IPS DF 6.9 (cell line): Measurements from ENCODE around the gene ACAP2.
A peak's percentile ranks its signal among the peaks of the same experiment; 100 is the strongest.

Source experiments
- DNase-seq: peaks from one replicate; pipeline ENCODE4 v3.0.0-alpha.2; 2013; ENCODE audit warnings: low read depth, low spot score
- H3K27ac ChIP-seq: one replicate; pipeline ENCODE4 v1.5.1; 2013; ENCODE audit warnings: low read length, control low read depth
- H3K27me3 ChIP-seq: 2 replicates; pipeline ENCODE4 v1.6.1; 2013; ENCODE audit warnings: mild to moderate bottlenecking, low read length; ENCODE audit not compliant: control insufficient read depth, insufficient read depth
- H3K36me3 ChIP-seq: 2 replicates; pipeline ENCODE4 v1.6.1; 2013; ENCODE audit warnings: low read length; ENCODE audit not compliant: control insufficient read depth, insufficient read depth
- H3K4me1 ChIP-seq: 2 replicates; pipeline ENCODE4 v1.6.1; 2013; ENCODE audit warnings: low read length; ENCODE audit not compliant: control insufficient read depth, insufficient read depth
- H3K4me3 ChIP-seq: 2 replicates; pipeline ENCODE4 v1.5.1; 2013; ENCODE audit warnings: mild to moderate bottlenecking, low read length
- H3K9me3 ChIP-seq: 2 replicates; pipeline ENCODE4 v1.6.1; 2013; ENCODE audit warnings: low read length, inconsistent platforms; ENCODE audit not compliant: control insufficient read depth, insufficient read depth
- WGBS: extraction: QIAGEN DNeasy Blood & Tissue Kit; methylation state at CpG from one replicate; pipeline ENCODE4 v1.1.7; 2013; ENCODE audit warnings: mixed read lengths, missing lambda C conversion rate; ENCODE audit not compliant: insufficient read length, insufficient coverage; 5-methylcytosine and 5-hydroxymethylcytosine counted together

The ACAP2 gene

GRCh38 chr3:195270079-195270816 lies 172.6 kb downstream of the ACAP2 start:
- peak overlapping the region; percentile 100; the same call in 1 of the 2 replicates for H3K4me3 ChIP-seq
- H3K4me1 ChIP-seq, result peaks cover 5% of the 10 kb centered on the region
- H3K27me3 ChIP-seq, result no peaks in the 10 kb centered on the region
- no peaks in the 10 kb centered on the region for H3K9me3 ChIP-seq
- WGBS, result no CpG with 5 or more reads among the region's 52 CpGs
- H3K36me3 ChIP-seq, result peaks cover 3% of the 10 kb centered on the region; the same call in 1 of the 2 replicates
- H3K27ac ChIP-seq, result no peak overlapping the region
- DNase-seq, result no peak

DNA sequence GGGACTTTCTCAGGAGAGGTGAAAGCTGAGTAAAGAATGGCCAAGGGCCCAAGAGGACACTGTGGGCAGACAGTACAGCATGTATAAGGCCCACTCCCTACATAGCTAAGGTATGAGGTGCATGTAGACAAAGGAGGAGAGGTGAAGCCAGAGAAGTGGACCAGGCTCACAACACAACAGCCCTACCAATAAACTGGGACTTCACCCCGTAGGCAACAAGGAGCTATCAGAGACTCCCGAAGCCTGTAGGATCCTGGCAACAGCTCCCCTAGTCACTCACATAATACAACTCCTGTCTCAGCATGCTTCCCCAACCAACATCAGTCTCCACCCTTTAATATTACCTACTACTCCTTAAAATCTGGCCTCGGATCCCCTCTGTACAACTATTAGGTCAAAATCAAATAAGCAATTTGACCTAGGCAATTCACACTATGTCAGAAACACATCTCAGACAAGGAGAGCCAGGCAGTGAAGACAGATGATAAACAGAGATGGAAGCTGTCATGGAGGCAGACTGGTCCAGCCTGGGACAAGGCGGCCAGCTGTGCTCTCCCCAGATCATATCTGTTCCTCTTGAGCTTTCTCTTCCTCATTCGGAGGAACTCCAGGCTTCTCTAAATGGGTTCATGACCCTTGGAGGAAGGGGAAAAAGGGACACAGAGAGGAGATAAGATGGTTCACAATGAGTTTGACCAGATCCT lies 173.3 kb downstream of the ACAP2 start:
- Histone ChIP-seq H3K4me3 (peak overlapping the region; percentile 100; the same call in 1 of the 2 replicates), H3K27ac (no peak overlapping the region), H3K36me3 (peaks cover 3% of the 10 kb centered on the region; the same call in 1 of the 2 replicates), H3K27me3 (no peaks in the 10 kb centered on the region), H3K9me3 (no peaks in the 10 kb centered on the region), H3K4me1 (peaks cover 5% of the 10 kb centered on the region)
- DNase-seq, result no peak
- 100% methylated on average over 1 of the region's 5 CpGs for WGBS

GRCh38 chr3:195268576-195269309 lies 174.1 kb downstream of the ACAP2 start:
- WGBS, result no CpG with 5 or more reads among the region's 11 CpGs
- Histone ChIP-seq H3K4me1 (peaks cover 5% of the 10 kb centered on the region), H3K4me3 (no peak overlapping the region), H3K36me3 (peaks cover 3% of the 10 kb centered on the region; the same call in 1 of the 2 replicates), H3K27ac (no peak overlapping the region), H3K9me3 (no peaks in the 10 kb centered on the region), H3K27me3 (no peaks in the 10 kb centered on the region)
- no peak for DNase-seq

DNA sequence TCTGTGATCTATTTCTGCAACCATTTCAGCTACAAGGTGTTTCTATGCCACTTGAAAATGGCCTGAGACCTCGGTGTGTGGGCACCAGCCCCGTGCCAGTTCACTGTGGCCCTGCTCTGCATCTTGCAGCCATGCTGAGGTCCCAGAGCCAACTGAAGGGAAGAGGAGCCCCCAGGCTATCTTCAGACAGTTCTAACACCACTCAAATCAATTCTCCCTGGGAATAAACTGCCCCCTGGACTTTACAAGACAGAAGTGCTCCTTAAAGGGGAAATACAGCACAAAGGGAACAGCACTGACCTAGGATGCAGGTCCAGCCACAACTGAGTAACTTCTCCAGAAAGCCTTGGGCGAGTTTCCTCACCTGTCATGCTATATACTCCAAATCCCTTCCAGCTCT lies 175.7 kb downstream of the ACAP2 start:
- H3K36me3 ChIP-seq, result peaks cover 3% of the 10 kb centered on the region; the same call in 1 of the 2 replicates
- H3K9me3 ChIP-seq, result no peaks in the 10 kb centered on the region
- no CpG with 5 or more reads among the region's 3 CpGs for WGBS
- H3K4me3 ChIP-seq, result no peak overlapping the region
- H3K4me1 ChIP-seq, result peaks cover 5% of the 10 kb centered on the region
- H3K27me3 ChIP-seq, result no peaks in the 10 kb centered on the region
- H3K27ac ChIP-seq, result no peak overlapping the region
- no peak for DNase-seq

DNA sequence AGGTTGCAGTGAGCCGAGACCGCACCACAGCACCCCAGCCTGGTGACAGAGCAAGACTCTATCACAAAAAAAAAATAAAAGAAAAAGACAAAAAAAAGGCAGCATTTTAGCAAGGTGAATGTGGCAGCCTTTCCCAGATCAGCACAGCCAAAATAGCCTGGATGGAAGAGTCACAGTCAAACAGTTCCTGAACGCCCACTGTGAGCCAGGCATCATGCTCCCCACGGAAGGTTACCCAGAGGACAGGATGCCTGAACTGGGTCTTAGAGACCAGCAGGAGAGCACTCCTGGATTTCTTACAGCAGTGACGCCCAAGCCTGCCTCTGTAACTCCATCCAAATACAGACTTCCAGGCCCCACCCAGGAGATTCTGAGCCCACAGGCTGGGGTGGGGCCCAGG lies 176.4 kb downstream of the ACAP2 start:
- no peak for DNase-seq
- H3K4me1 ChIP-seq, result peaks cover 5% of the 10 kb centered on the region
- no CpG with 5 or more reads among the region's 5 CpGs for whole genome bisulfite sequencing

GRCh38 chr3:195265363-195265976 lies 177.3 kb downstream of the ACAP2 start:
- no CpG with 5 or more reads among the region's 13 CpGs for WGBS

More for the DNA sequence above, 176.4 kb downstream of the ACAP2 start:
- Histone ChIP-seq H3K27ac (no peak overlapping the region), H3K4me3 (no peak overlapping the region), H3K9me3 (no peaks in the 10 kb centered on the region), H3K36me3 (peaks cover 3% of the 10 kb centered on the region; the same call in 1 of the 2 replicates), H3K27me3 (no peaks in the 10 kb centered on the region)

GRCh38 chr3:195263925-195264600 lies 178.8 kb downstream of the ACAP2 start:
- Histone ChIP-seq H3K4me1 (peaks cover 3% of the 10 kb centered on the region), H3K36me3 (peaks cover 3% of the 10 kb centered on the region; the same call in 1 of the 2 replicates), H3K4me3 (no peak overlapping the region), H3K9me3 (no peaks in the 10 kb centered on the region), H3K27me3 (no peaks in the 10 kb centered on the region), H3K27ac (no peak overlapping the region)
- no peak for DNase-seq
- no CpG with 5 or more reads among the region's 10 CpGs for WGBS

More at GRCh38 chr3:195265363-195265976, 177.3 kb downstream of the ACAP2 start:
- H3K36me3 ChIP-seq, result peaks cover 3% of the 10 kb centered on the region; the same call in 1 of the 2 replicates
- no peak overlapping the region for H3K27ac ChIP-seq
- DNase-seq, result no peak
- H3K27me3 ChIP-seq, result no peaks in the 10 kb centered on the region
- peaks cover 5% of the 10 kb centered on the region for H3K4me1 ChIP-seq
- H3K9me3 ChIP-seq, result no peaks in the 10 kb centered on the region
- no peak overlapping the region for H3K4me3 ChIP-seq

DNA sequence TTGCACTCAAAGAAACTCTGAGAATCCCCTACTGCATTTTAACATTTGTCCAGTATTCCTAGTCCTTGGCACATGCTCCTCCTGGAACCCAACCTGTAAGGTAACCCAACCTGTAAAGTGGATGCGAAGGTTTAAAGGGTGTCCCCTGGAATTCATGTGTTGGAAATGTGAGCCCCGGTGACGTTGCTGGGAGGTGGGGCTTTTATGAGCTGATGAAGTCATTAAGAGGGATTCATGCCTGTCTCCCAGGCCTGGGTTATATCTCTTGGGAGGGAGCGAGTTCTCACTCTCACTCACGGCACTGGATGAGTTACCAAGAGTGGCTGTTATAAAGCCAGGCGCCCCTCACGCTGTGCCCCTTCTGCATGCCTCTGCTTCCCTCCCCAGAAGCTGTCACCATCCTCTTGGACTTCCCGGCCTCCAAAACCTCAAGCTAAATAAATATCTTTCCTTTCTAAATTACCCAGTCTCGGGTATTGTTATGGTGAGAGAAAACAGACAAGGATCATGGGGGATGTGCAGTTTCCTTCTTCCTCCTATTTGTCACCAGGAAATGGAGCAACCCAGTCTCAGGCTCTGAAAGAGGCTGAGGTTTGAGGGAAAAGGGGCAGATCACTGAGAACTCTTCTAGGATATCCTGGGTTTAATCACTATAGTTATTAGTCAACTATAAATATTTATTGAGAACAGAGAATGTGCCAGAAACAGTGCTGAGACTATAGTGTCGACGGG lies 179.5 kb downstream of the ACAP2 start:
- DNase-seq, result no peak
- Histone ChIP-seq H3K4me3 (no peak overlapping the region), H3K27me3 (no peaks in the 10 kb centered on the region), H3K27ac (no peak overlapping the region), H3K36me3 (peaks cover 3% of the 10 kb centered on the region; the same call in 1 of the 2 replicates), H3K4me1 (peaks cover 6% of the 10 kb centered on the region), H3K9me3 (no peaks in the 10 kb centered on the region)
- no CpG with 5 or more reads among the region's 11 CpGs for WGBS

- WGBS, result no CpG with 5 or more reads among the region's 2 CpGs
- Histone ChIP-seq H3K27ac (no peak overlapping the region), H3K27me3 (no peaks in the 10 kb centered on the region), H3K9me3 (no peaks in the 10 kb centered on the region), H3K36me3 (peaks cover 3% of the 10 kb centered on the region; the same call in 1 of the 2 replicates), H3K4me1 (peaks cover 6% of the 10 kb centered on the region), H3K4me3 (no peak overlapping the region)
- DNase-seq, result no peak
Observed at GRCh38 chr3:195261925-195262324, 180.9 kb downstream of the ACAP2 start.
